ENCODE data around the gene NEU3.
A peak's percentile ranks its signal among the peaks of the same experiment; 100 is the strongest.
"Not testable (repeated sequence)": the region's sequence is repeated elsewhere in the genome, so short reads cannot be mapped to it uniquely, and the experiment has no call there.

NEU3 gene

GRCh38 chr11:74984070-74984469 lies 4.7 kb upstream of the NEU3 start:
- DNase-seq (ENCODE audit: low spot score), result no peak

DNA sequence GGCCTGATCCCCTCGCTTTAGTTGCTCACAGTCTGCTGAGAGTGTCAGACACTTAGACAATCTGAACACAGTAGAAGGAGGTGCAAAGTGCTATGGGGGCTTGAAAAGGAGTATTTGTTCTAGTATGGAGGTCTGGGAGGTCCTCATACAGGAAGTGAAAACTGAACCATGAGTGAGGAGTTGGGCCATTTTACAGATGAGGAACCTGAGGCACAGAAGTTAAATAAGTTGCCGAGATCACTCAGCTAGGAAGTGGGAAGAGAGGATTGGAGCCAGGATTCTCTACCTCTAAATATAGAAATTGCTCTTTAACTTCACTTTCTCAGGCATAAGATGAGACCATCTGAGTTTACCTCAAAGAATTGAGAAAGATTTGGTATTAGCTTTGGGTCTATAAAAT lies 4.0 kb upstream of the NEU3 start:
- no peak for DNase-seq (ENCODE audit: low spot score)

DNA sequence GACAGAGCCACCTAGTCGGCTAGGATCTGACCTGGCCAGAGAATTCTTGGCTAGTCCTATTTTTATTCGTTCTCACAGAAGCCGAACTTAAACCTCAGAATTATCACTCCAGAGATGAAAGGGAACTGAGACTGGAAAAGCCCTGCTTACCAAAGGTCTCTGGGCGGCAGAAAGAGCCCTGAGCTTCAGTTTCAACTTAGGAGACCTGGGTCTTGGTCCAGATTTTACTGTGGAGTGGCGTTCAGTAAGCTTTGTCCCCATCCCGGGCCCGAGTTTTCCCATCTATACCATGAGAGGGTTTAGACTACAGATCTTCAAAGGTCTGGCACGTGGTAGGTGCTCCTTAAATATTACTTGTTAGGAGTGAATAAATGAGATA lies 516 bp downstream of the NEU3 start:
- DNase-seq (ENCODE audit: low spot score), result no peak

GRCh38 chr11:74990150-74990549 lies 1.4 kb downstream of the NEU3 start:
- not testable (repeated sequence) for DNase-seq (ENCODE audit: low spot score)

- DNase-seq (ENCODE audit: low spot score), result no peak
Measured at GRCh38 chr11:74990941-74991340, 2.2 kb downstream of the NEU3 start.

- no peak for DNase-seq (ENCODE audit: low spot score)
Measured at GRCh38 chr11:74992852-74993251, 4.1 kb downstream of the NEU3 start.

DNA sequence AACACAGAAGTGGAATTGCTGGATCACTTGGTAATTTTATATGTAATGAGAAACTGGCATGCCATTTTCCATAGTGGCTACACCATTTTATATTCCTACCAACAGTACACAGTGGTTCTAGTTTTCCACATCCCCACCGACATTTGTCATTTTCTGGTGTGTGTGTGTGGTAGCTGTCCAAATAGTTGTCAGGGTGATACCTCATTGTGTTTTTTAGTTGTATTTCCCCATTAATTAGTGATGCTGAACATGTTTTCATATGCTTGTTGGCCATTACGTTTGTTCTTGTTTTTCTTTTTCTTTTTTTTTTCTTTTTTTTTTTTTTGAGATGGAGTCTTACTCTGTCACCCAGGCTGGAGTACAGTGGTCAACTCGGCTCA lies 12.2 kb downstream of the NEU3 start:
- DNase-seq (ENCODE audit: low spot score), result no peak

- DNase-seq (ENCODE audit: low spot score), result no peak
Measured at GRCh38 chr11:75001686-75002085, 13.0 kb downstream of the NEU3 start.

GRCh38 chr11:75002516-75002915 lies 13.8 kb downstream of the NEU3 start:
- DNase-seq (ENCODE audit: low spot score), result no peak

- DNase-seq (ENCODE audit: low spot score), result no peak
Measured at GRCh38 chr11:75004215-75004614, 15.5 kb downstream of the NEU3 start.

GRCh38 chr11:75011357-75011756 lies 22.6 kb downstream of the NEU3 start:
- no peak for DNase-seq (ENCODE audit: low spot score)

GRCh38 chr11:75011872-75012271 lies 23.1 kb downstream of the NEU3 start:
- no peak for DNase-seq (ENCODE audit: low spot score)

DNA sequence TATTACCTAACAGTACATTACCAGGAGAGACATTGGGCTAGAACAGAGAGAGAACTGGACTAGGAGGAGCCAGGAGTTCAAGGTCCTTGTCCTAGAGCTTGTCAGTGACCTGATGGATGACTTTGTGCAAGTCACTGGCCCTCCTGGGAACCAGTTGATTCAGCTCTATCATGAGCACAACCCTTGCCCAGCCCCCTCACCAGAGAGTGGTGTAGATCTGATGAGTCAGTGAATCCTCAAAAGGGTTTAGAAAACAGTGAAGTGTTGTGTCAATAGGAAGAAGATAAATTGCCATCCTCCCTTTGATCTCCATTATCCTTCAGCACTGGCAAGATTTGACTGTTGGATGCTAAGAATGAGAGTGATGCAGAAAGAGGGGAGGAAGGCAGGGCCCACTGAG lies 24.3 kb downstream of the NEU3 start:
- no peak for DNase-seq (ENCODE audit: low spot score)

GRCh38 chr11:75014129-75014528 lies 25.4 kb downstream of the NEU3 start:
- no peak for DNase-seq (ENCODE audit: low spot score)

GRCh38 chr11:75019200-75019599 lies 30.5 kb downstream of the NEU3 start:
- DNase-seq (ENCODE audit: low spot score), result not testable (repeated sequence)

DNA sequence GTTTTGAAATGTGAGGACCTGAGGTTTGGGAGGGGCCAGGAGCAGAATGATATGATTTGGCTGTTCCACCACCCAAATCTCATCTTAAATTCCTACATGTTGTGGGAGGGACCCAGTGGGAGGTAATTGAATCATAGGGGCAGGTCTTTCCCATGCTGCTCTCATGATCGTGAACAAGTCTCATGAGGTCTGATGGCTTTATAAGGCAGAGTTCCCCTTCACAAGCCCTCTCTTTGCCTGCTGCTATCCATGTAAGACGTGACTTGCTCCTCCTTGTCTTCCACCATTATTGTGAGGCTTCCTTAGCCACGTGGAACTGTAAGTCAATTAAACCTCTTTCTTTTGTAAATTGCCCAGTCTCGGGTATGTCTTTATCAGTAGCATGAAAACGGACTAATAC lies 31.6 kb downstream of the NEU3 start:
- DNase-seq (ENCODE audit: low spot score), result not testable (repeated sequence)

- no peak for DNase-seq (ENCODE audit: low spot score)
Measured at GRCh38 chr11:75022296-75022695, 33.6 kb downstream of the NEU3 start.

- DNase-seq (ENCODE audit: low spot score), result peak; percentile 87
Measured at GRCh38 chr11:75022759-75023396, 34.1 kb downstream of the NEU3 start.

- DNase-seq (ENCODE audit: low spot score), result no peak
Measured at GRCh38 chr11:75023446-75024067, 34.8 kb downstream of the NEU3 start.

DNA sequence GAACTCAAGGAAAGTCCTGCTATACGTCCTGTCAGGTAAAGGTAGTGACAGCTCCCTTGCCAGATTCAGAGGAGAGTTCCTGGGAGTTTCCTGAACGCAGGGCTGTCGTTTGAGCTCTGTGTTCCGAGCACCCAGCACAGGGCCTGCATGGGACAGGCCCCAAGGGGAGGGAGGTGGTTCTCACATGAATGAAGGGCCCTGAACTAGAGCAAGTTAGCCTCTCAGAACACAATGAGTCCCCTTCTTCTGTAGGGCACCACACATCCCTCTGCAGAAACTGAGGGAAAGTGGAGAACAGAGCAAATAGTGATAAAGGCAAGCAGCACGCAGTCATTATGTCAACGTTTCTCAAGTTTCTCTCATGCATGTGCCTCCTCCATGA lies 35.3 kb downstream of the NEU3 start:
- no peak for DNase-seq (ENCODE audit: low spot score)

DNA sequence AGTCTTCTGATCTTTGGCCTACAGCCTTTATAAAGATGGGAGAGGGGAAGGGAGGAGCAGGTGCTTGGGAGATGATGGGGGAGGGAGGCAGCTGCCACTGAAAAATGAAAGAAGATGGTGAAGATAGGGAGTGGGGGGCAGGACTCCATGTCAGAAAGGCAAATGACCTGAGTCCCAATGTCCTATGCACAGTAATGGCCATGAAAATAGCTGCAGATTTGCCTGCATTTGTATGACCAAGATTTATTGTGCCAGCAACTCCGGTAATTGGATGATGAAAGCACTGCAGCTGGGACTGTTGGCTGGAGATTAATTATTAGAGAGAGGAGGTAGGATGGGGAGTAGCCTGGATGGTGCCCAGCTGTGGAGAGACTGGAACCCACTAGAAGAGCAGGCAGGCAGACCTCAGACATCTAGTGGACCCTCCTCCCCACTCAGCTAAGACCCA lies 36.1 kb downstream of the NEU3 start:
- no peak for DNase-seq (ENCODE audit: low spot score)

DNA sequence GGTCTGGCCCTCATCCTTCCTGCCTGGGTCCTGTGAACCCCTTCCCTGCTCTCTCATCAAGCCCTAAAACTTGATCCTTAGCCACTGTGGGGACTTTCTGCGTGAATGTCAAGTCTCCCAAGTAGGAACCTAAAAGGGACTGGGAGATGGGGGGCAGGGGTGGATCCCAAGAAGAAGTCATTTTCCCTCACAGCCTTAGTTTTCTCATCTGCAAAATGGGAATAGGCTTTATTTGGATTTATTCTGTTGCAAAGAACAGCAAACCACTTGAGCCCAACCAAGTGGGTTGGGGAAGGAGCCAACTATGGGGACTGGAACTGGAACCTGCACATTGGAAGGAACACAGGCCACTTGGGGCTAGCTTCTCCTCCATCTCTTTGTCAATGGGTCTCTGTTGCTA lies 36.8 kb downstream of the NEU3 start:
- DNase-seq (ENCODE audit: low spot score), result no peak

- no peak for DNase-seq (ENCODE audit: low spot score)
Measured at GRCh38 chr11:75028321-75028720, 39.6 kb downstream of the NEU3 start.

- DNase-seq (ENCODE audit: low spot score), result no peak
Measured at GRCh38 chr11:75028724-75029123, 40.0 kb downstream of the NEU3 start.

Data from D341Med (cell line).